HK-2 (cell line): ENCODE results near the gene C4orf51.
"Not testable (repeated sequence)": the region's sequence is repeated elsewhere in the genome, so short reads cannot be mapped to it uniquely, and the experiment has no call there.

Experiments used
- DNase-seq: peaks from one replicate; pipeline ENCODE4 v3.0.0-alpha.2; 2018; ENCODE audit not compliant: unreplicated experiment

Gene C4orf51

DNA sequence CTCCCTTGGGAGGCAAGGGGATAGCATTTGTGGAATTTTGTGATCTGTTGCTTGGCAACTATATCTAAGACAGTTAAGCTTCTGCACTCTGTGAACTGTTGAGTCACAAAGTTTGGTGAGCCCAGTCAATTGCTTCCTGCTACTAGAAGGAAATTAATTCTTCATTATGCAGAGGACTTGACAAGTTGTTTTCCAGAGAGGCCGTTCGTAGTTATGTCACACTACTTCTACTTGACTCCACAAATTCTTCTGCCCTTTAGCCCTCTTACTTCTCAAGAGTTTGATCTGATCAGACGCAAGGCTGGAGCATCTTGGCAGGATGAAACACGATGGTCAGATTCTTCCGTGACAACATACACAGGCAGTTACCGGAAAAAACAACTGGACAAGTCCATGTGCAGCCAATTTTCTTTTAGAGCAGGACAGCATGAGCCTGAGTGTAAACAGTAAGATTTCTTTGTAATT, at the start of gene C4orf51:
Gene C4orf51 (plus strand): TSS at position 156 of the 465 bp plus-strand sequence. CDS start 58 bp downstream, at position 214.
- peak; percentile 4 for DNase-seq

- DNase-seq, result no peak
Measured at GRCh38 chr4:145635117-145635516, 44.8 kb upstream of the C4orf51 start.

GRCh38 chr4:145635630-145636029, 44.3 kb upstream of the C4orf51 start:
- DNase-seq, result no peak

DNA sequence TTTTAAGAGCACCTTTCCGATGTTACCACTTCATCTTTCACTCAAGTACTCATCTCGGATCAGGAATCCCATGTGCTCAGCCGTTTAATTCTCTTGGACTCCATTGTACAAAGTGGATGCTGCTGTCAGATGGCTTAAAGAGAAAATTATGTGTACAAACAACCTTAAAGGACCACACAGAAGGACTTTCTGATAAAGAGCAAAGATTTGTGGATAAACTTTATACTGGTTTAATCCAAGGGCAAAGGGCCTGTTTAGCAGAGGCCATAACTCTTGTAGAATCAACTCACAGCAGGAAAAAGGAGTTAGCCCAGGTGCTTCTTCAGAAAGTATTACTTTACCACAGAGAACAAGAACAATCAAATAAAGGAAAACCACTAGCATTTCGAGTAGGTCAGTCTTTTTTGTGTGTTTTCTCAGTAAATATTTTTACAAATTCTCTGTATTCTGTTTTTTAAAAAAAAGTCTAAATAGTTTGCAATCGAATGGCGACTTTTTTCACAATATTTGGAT, 40.7 kb upstream of the C4orf51 start:
- DNase-seq, result no peak

- not testable (repeated sequence) for DNase-seq
Measured at GRCh38 chr4:145640236-145640635, 39.7 kb upstream of the C4orf51 start.

- no peak for DNase-seq
Measured at GRCh38 chr4:145643295-145643694, 36.7 kb upstream of the C4orf51 start.

GRCh38 chr4:145644699-145645098, 35.2 kb upstream of the C4orf51 start:
- no peak for DNase-seq

DNA sequence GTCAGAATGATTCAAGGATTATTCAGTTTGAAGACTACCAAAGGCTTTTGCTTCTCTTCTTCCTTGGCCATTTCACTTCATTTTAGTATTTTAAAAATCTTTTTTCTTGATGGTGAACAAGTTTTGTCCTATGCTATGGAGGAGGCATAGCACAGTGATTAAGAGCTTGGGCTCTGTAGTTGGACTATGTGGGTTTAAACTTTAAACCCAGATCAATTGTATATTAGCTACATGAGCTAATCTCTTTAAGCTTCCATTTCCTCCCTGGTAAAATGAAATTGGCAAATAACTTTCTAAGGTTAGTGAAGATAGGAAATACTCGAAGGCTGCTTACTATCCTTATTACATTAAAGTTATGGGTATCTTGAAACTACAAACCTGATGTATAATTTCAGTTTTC, 23.8 kb upstream of the C4orf51 start:
- no peak for DNase-seq

GRCh38 chr4:145660064-145660463, 19.9 kb upstream of the C4orf51 start:
- DNase-seq, result no peak

- DNase-seq, result no peak
Measured at GRCh38 chr4:145663194-145663593, 16.8 kb upstream of the C4orf51 start.

GRCh38 chr4:145665773-145666172, 14.2 kb upstream of the C4orf51 start:
- DNase-seq, result no peak

DNA sequence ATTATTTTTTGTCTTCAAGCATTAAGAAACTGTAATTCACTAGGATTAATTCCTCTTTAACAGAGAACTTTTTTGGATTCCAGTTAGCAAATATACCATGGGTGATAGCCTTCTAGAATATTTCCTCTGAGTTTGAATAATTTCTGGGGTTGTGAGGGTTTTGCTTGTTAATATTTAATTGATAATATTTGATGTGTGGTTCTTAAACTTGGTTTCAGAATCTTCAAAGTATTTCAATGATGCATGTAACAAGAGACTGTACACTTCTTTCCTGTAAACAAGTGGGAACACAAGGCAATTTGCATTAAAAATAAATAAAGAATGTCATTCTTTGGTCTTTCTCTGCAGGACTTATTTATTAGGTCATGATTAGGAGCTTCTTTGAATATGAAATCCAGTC, 9.5 kb upstream of the C4orf51 start:
- DNase-seq, result no peak

- peak; percentile 37 for DNase-seq
Measured at GRCh38 chr4:145679520-145679919, 426 bp upstream of the C4orf51 start.

GRCh38 chr4:145680902-145681301, 956 bp downstream of the C4orf51 start:
- no peak for DNase-seq

- DNase-seq, result no peak
Measured at GRCh38 chr4:145681518-145681917, 1.6 kb downstream of the C4orf51 start.

GRCh38 chr4:145681956-145682355, 2.0 kb downstream of the C4orf51 start:
- DNase-seq, result no peak

DNA sequence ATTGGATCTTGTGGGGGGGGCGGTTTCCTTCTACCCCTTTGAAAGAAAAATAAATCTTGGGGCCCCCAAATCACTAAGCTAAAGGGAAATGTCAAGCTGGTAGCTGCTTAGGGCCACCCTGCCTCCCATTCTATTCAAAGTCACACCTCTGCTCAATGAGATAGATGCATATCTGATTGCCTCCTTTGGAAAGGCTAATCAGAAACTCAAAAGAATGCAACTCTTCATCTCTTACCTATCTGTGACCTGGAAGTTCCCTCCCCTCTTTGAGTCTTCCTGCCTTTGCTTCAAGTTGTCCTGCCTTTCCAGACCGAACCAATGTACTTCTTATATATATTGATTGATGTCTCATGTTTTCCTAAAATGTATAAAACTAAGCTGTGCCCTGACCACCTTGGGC, 7.0 kb downstream of the C4orf51 start:
- no peak for DNase-seq

DNA sequence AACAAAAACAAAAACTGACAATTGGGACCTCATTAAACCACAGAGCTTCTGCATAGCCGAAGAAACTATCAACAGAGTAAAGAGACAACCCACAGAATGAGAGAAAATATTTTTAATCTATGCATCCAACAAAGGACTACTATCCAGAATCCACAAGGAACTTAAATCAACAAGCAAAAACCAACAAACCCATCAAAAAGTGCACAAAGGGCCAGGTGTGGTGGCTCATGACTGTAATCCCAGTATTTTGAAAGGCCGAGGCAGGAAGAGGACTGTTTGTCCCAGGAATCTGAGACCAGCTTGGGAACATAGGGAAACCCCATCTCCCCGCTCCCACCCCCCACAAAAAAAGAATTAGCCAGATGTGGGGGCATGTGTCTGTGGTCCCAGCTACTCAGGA, 10.7 kb downstream of the C4orf51 start:
- no peak for DNase-seq

DNA sequence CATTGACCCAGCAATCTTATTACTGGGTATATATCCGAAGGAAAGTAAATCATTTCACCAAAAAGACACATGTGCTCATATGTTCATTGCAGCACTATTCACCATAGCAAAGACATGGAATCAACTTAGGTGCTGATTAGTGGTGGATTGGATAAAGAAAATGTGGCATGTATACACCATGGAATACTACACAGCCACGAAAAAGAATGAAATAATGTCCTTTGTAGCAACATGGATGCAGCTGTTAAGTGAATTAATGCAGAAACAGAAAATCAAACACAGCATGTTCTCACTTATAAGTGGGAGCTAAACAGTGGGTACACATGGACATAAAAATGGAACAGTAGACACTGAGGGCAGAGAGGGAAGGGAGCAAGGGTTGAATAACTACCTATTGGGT, 11.5 kb downstream of the C4orf51 start:
- not testable (repeated sequence) for DNase-seq

DNA sequence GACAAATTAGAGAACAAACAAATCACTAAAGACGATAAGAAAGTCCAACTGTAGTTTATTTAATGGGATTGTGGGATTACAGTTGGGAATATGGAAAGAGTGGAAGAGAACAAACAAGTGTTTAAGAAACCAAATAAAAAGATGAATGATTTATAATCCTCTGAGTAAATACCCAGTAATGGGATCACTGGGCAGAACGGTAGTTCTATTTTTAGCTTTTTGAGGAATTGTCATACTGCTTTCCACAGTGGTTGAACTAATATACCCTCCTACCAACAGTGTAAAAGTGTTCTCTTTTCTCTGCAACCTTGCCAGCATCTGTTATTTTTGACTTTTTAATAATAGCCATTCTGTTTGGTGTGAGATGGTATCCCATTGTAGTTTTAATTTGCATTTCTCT, 15.0 kb downstream of the C4orf51 start:
- no peak for DNase-seq

- no peak for DNase-seq
Measured at GRCh38 chr4:145697332-145697731, 17.4 kb downstream of the C4orf51 start.

DNA sequence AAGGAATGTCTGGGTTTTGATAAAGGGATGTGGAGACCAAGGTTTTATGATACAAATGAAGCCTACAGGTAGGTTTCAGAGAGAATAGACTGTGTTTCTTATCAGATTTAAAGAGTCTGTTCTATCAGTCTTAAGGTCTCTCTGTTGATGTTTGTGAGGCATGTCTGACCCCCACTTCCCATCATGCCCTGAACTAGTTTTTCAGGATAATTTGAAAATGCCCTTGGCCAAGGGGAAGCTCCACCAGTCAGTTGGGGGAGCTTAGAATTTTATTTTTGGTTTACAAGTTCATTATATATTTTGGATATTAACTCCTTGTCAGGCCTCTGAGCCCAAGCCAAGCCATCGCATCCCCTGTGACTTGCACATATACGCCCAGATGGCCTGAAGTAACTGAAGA, 18.6 kb downstream of the C4orf51 start:
- no peak for DNase-seq

- DNase-seq, result no peak
Measured at GRCh38 chr4:145703850-145704497, 24.0 kb downstream of the C4orf51 start.

DNA sequence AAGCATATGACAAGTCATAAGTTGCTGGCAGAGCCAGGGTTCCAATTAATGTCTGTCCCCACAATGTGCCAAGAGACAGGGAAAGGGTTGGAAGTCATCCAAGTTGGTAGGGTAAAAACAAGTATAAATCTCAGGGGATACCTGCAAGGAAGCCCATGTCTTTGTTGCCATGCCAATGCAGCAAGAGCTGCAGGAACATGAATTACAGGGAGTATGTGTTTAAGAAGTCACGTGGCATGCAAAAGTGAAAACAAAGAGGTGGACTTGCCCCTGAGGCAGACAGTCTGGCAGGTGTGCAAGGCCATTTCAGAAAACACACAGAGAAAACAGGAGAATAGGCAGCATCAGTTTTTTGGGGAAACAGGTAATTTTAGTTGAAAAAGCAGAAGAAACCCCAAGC, 29.4 kb downstream of the C4orf51 start:
- DNase-seq, result no peak
